ENCODE results near the gene SH2B3.
A peak's percentile ranks its signal among the peaks of the same experiment; 100 is the strongest.
"Not testable (repeated sequence)": the region's sequence is repeated elsewhere in the genome, so short reads cannot be mapped to it uniquely, and the experiment has no call there.

The SH2B3 gene

GRCh38 chr12:111379942-111380554, 25.7 kb upstream of the SH2B3 start:
- in situ Hi-C loops (cut with HindIII; ENCODE audit: low pct_ligation_motif_present, low pct_unique_long_range_greater_than_20kb, low sequenced_read_pairs) = no loop called here
- no peak for DNase-seq

GRCh38 chr12:111384596-111384995, 21.1 kb upstream of the SH2B3 start:
- no peak for DNase-seq
- in situ Hi-C loops (cut with HindIII; ENCODE audit: low pct_ligation_motif_present, low pct_unique_long_range_greater_than_20kb, low sequenced_read_pairs) = no loop called here

DNA sequence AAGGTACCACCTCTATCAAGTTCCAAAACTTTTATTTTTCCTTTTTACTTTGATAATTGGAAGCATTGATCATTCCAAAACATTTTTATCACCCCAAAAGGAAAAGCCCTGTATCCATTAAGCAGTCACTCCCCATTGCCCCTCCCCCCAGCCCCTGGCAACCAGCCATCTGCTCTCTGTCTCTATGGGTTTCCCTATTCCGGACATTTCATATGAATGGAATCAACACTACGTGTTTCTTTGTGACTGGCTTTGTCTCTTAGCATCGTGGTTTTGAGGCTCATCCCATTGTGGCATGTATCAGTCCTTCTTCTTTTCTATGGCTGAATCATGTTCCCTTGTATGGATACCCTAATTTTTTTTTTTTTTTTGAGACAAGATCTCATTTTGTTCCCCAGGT, 18.8 kb upstream of the SH2B3 start:
- in situ Hi-C loops (cut with HindIII; ENCODE audit: low pct_ligation_motif_present, low pct_unique_long_range_greater_than_20kb, low sequenced_read_pairs) = no loop called here
- no peak for DNase-seq

- DNase-seq = peak; percentile 95
- in situ Hi-C loops (cut with HindIII; ENCODE audit: low pct_ligation_motif_present, low pct_unique_long_range_greater_than_20kb, low sequenced_read_pairs) = no loop called here
Measured at GRCh38 chr12:111387747-111388323, 17.9 kb upstream of the SH2B3 start.

- in situ Hi-C loops (cut with HindIII; ENCODE audit: low pct_ligation_motif_present, low pct_unique_long_range_greater_than_20kb, low sequenced_read_pairs) = no loop called here
- DNase-seq = no peak
Measured at GRCh38 chr12:111389635-111390034, 16.1 kb upstream of the SH2B3 start.

DNA sequence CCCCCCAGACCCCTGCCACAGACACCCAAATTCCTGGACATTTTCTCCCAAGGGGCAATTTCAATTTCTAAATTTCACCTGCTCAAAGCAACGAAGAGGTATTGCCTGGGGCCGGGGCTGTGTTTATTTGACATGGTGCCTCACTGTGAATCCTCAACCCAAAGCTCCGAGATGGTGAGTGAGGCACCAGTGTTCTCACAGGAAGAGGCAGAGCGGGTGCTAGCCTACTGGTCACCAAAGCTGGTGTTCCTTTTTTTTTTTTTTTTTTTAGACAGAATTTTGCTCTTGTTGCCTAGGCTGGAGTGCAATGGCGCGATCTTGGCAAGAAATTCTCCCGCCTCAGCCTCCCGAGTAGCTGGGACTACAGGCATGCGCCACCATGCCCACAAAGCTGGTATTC, 14.8 kb upstream of the SH2B3 start:
- DNase-seq = no peak
- in situ Hi-C loops (cut with HindIII; ENCODE audit: low pct_ligation_motif_present, low pct_unique_long_range_greater_than_20kb, low sequenced_read_pairs) = no loop called here

DNA sequence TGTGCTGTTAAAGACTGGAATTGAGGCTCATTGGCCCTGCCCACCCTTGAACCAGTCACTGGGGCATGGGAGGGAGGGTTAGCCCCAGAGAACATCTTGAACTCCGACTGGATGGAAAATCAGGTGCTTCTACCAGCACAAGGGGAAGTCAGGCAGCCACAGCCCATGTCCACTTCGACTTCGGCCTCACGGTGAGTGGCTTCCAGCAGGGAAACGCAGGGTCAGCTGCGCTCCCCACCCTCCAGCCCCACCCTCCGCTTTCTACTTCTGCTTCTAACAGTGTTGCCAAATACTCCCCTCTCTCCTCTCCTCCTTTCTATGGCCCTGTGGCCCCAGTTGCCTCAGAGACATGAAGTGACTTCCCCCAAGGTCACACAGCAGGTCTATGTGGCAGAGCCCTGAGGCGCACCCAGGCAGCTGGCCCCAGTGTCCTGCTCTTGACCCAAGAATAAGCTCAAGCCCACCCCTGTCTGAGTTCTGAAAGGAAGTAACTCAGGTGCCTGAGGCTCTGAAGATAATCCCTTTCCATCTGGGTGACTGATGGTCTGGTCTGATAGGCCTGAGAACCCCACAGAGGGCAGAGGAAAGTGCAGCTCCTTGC, 11.9 kb upstream of the SH2B3 start:
- in situ Hi-C loops (cut with HindIII; ENCODE audit: low pct_ligation_motif_present, low pct_unique_long_range_greater_than_20kb, low sequenced_read_pairs) = no loop called here
- no peak for DNase-seq

DNA sequence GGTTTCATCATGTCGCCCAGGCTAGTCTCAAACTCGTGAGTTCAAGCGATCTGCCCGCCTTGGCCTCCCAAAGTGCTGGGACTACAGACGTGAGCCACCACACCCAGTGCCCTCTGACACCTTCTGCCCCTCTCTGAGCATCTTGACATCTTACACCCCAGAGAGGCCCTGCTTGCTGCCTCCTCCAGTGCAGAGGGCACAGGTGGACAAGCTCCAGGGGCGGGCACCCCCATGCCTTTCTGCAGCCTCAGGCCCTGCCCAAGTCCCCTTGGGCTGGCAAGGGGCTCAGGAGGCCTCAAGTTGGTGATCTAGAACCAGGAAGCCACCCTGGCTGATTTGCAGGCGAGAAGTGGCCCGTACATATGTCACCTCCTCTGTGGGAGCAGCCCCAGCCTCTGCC, 11.2 kb upstream of the SH2B3 start:
- in situ Hi-C loops (cut with HindIII; ENCODE audit: low pct_ligation_motif_present, low pct_unique_long_range_greater_than_20kb, low sequenced_read_pairs) = no loop called here
- DNase-seq = no peak

DNA sequence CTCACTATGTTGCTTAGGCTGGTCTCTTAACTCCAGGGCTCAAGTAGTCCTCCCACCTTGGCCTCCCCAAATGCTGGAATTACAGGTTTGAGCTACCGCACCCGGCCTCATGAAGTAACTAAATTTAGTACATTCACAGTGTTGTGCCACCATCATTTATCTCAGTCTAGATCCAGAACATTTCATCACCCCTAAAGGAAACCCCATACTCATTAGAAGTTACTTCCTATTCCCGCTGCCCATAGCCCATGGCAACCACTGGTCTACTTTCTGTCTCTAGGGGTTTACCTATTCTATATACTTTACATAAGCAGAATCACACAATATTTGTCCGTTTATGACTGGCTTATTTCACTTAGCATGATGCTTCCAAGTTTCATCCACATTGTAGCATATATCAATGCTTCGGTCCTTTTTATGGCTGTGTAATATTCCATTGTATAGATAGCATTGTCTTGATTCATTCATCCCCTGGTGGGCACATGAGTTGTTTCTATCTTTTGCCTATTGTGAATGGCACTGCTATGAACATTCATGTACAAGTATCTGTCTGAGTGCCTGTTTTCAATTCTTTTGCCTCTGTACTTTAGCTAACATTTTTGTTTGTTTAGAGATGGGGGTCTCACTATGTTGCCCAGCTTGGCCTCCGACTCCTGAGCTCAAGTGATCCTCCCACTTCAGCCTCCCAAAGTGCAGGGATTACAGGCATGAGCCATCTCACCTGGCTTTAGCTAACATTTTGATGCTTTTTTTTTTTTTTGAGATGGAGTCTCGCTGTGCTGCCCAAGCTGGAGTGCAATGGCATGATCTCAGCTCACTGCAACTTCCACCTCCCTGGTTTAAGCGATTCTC, 10.2 kb upstream of the SH2B3 start:
- no peak for DNase-seq
- in situ Hi-C loops (cut with HindIII; ENCODE audit: low pct_ligation_motif_present, low pct_unique_long_range_greater_than_20kb, low sequenced_read_pairs) = no loop called here

GRCh38 chr12:111396271-111396670, 9.5 kb upstream of the SH2B3 start:
- DNase-seq; in situ Hi-C loops (cut with HindIII; ENCODE audit: low pct_ligation_motif_present, low pct_unique_long_range_greater_than_20kb, low sequenced_read_pairs): not testable (repeated sequence)

- peak; percentile 90 for DNase-seq
- in situ Hi-C loops (cut with HindIII; ENCODE audit: low pct_ligation_motif_present, low pct_unique_long_range_greater_than_20kb, low sequenced_read_pairs) = no loop called here
Measured at GRCh38 chr12:111396726-111397445, 8.8 kb upstream of the SH2B3 start.

GRCh38 chr12:111398530-111398929, 7.2 kb upstream of the SH2B3 start:
- in situ Hi-C loops (cut with HindIII; ENCODE audit: low pct_ligation_motif_present, low pct_unique_long_range_greater_than_20kb, low sequenced_read_pairs) = no loop called here
- no peak for DNase-seq

DNA sequence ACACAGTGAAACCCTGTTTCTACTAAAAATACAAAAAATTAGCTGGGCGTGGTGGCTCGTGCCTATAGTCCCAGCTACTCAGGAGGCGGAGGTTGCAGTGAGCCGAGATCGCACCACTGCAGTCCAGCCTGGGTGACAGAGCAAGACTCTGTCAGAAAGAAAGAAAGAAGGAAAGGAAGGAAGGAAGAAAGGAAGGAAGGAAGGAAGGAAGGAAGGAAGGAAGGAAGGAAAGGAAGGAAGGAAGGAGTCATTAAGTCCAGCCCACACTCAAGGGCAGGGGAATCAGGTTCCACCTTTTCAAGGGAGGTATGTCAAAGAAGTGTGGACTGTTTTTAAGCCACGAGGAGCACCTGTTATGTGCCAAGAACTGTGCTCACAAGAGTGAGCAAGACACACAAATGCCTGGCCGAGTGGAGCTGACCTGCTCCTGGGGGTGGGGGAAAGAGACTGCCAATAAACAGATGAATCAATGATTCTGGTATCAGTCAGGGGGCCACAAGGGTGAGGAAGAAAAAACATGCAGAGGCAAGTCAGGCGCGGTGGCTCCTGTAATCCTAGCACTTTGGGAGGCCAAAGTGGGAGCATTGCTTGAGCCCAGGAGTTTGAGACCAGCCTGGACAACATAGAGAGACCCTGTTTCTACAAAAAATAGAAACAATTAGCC, 5.8 kb upstream of the SH2B3 start:
- DNase-seq; in situ Hi-C loops (cut with HindIII; ENCODE audit: low pct_ligation_motif_present, low pct_unique_long_range_greater_than_20kb, low sequenced_read_pairs): not testable (repeated sequence)

- in situ Hi-C loops (cut with HindIII; ENCODE audit: low pct_ligation_motif_present, low pct_unique_long_range_greater_than_20kb, low sequenced_read_pairs) = no loop called here
- no peak for DNase-seq
Measured at GRCh38 chr12:111401167-111401605, 4.5 kb upstream of the SH2B3 start.

DNA sequence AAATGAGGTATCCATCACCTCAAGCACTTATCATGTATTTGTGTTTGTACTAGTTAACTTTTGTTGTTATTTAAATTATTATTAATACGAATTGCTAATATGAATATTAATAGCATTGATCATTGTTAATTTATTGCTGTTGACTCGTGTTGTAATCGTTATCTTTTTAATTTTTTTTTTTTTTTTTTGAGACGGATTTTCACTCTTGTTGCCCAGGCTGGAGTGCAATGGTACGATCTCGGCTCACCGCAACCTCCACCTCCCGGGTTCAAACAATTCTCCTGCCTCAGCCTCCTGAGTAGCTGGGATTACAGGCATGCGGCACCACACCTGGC, 3.3 kb upstream of the SH2B3 start:
- DNase-seq = not testable (repeated sequence)

GRCh38 chr12:111404362-111405148, 1.2 kb upstream of the SH2B3 start:
- peak; percentile 78 for DNase-seq
- in situ Hi-C loops (cut with HindIII; ENCODE audit: low pct_ligation_motif_present, low pct_unique_long_range_greater_than_20kb, low sequenced_read_pairs) = no loop called here

More for the DNA sequence above, 3.3 kb upstream of the SH2B3 start:
- in situ Hi-C loops (cut with HindIII; ENCODE audit: low pct_ligation_motif_present, low pct_unique_long_range_greater_than_20kb, low sequenced_read_pairs) = not testable (repeated sequence)

GRCh38 chr12:111405149-111405858, 419 bp upstream of the SH2B3 start:
- DNase-seq = peak; percentile 99
- in situ Hi-C loops (cut with HindIII; ENCODE audit: low pct_ligation_motif_present, low pct_unique_long_range_greater_than_20kb, low sequenced_read_pairs) = no loop called here
